ENCODE data around the gene SHISA9. TPM values are rescaled to one million over a fixed set of nuclear protein-coding genes. Genes with fewer than 3 reads are reported as not detected.

SHISA9 gene
- total and polyA plus RNA-seq, 2 of the 4 experiments (the other 2 are of a cell fraction), result under 0.01 TPM; not detected in 1

- H3K27ac ChIP-seq (ENCODE audit: insufficient read depth, low read length), result no peak overlapping the region
- no peak overlapping the region for H4K8ac ChIP-seq (ENCODE audit: low read depth in 2 of 2, low read length in 2 of 2)
- no peaks in the 10 kb centered on the region for H3K27me3 ChIP-seq (ENCODE audit: control insufficient read depth, insufficient read depth, low read length)
- CTCF ChIA-PET, result no interaction called here
- H3K4me1 ChIP-seq (ENCODE audit: control insufficient read depth, insufficient read depth, low read length), result no peaks in the 10 kb centered on the region
- H3K9ac ChIP-seq (ENCODE audit: low read depth, low read length), result no peak overlapping the region
- TF ChIP-seq MAFK (IDR thresholded peaks at IDR 0.05; ENCODE audit: low read depth, low read length) (no peak), SMC3 (IDR thresholded peaks at IDR 0.05; ENCODE audit: low read depth, low read length) (no peak), CEBPB (IDR thresholded peaks at IDR 0.05; ENCODE audit: low read depth, low read length) (no peak), FOS (IDR thresholded peaks at IDR 0.05; ENCODE audit: low read depth, low read length) (no peak), MAZ (IDR thresholded peaks at IDR 0.05; ENCODE audit: borderline replicate concordance, low read depth, low read length) (no peak), RAD21 (IDR thresholded peaks at IDR 0.05; ENCODE audit: low read length) (no peak), USF2 (IDR thresholded peaks at IDR 0.05; ENCODE audit: low read depth, low read length) (no peak), RCOR1 (IDR thresholded peaks at IDR 0.05; ENCODE audit: insufficient replicate concordance, low read length) (no peak), BHLHE40 (IDR thresholded peaks at IDR 0.05; ENCODE audit: low read depth, low read length) (no peak), MXI1 (IDR thresholded peaks at IDR 0.05; ENCODE audit: borderline replicate concordance, low read depth, low read length) (no peak)
- TF ChIP-seq, protein P1, sequence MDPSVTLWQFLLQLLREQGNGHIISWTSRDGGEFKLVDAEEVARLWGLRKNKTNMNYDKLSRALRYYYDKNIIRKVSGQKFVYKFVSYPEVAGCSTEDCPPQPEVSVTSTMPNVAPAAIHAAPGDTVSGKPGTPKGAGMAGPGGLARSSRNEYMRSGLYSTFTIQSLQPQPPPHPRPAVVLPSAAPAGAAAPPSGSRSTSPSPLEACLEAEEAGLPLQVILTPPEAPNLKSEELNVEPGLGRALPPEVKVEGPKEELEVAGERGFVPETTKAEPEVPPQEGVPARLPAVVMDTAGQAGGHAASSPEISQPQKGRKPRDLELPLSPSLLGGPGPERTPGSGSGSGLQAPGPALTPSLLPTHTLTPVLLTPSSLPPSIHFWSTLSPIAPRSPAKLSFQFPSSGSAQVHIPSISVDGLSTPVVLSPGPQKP (IDR thresholded peaks at IDR 0.05; ENCODE audit: borderline replicate concordance, low read depth, low read length), result no peak
- dilution Hi-C loops (cut with HindIII; ENCODE audit: low sequenced_read_pairs, unreplicated experiment), result no loop called here
- intact Hi-C loops (cut with micrococcal nuclease), result no loop called here
- no peak overlapping the region for H2AK9ac ChIP-seq (replicated peaks; ENCODE audit: low read depth, low read length, poor library complexity)
- DNase-seq (no peak), ATAC-seq (ENCODE audit: low read depth) (no peak)
- H2BK15ac ChIP-seq (ENCODE audit: low read depth, low read length), result no peak overlapping the region
- no TSS peak for BruUV-seq (replicated peaks)
- H2BK20ac ChIP-seq (ENCODE audit: low read depth, low read length), result no peak overlapping the region
- H3K18ac ChIP-seq (ENCODE audit: low read depth, low read length), result no peak overlapping the region
- H2BK5ac ChIP-seq (ENCODE audit: low read depth, low read length, poor library complexity, severe bottlenecking), result no peak overlapping the region
- no peak overlapping the region for H3K4ac ChIP-seq (ENCODE audit: low read depth, low read length)
- no CpG with 5 or more reads among the region's 5 CpGs for WGBS, 2 experiments (ENCODE audit: extremely low coverage in 2 of 2, insufficient read length in 1 of 2)
- peaks cover 19% of the 10 kb centered on the region for H3K9me3 ChIP-seq (ENCODE audit: control insufficient read depth, insufficient read depth, low read length)
- in situ Hi-C loops (cut with MboI; ENCODE audit: low sequenced_read_pairs), result no loop called here
- no peaks in the 10 kb centered on the region for H3K36me3 ChIP-seq (ENCODE audit: control insufficient read depth, insufficient read depth, low read length)
- no peak overlapping the region for H3K23ac ChIP-seq (ENCODE audit: low read depth, low read length)
- no peak overlapping the region for H3K14ac ChIP-seq (replicated peaks; ENCODE audit: low read depth, low read length)
- no peak overlapping the region for H2AFZ ChIP-seq (replicated peaks; ENCODE audit: low read length, poor library complexity)
- H3K9me1 ChIP-seq (ENCODE audit: insufficient read depth, low read length), result no peaks in the 10 kb centered on the region
- H3K4me3 ChIP-seq (ENCODE audit: insufficient read depth, low read depth, low read length), result no peak overlapping the region
- H2AK5ac ChIP-seq (ENCODE audit: low read depth, low read length), result no peak overlapping the region
- H3K56ac ChIP-seq (ENCODE audit: extremely low read depth, insufficient read depth, low read length), result no peak overlapping the region
- no peak overlapping the region for H2BK120ac ChIP-seq (ENCODE audit: low read depth, low read length)
- H3K79me1 ChIP-seq (ENCODE audit: low read depth in 1 of 2, low read length in 2 of 2), result no peaks in the 10 kb centered on the region
- no peak overlapping the region for H4K5ac ChIP-seq (ENCODE audit: low read depth, low read length)
- H3K4me2 ChIP-seq (ENCODE audit: low read depth, low read length), result no peak overlapping the region
- H4K20me1 ChIP-seq (ENCODE audit: insufficient read depth, low read length), result no peaks in the 10 kb centered on the region
- POLR2A ChIA-PET (ENCODE audit: unreplicated experiment), result no interaction called here
- no peak overlapping the region for H4K91ac ChIP-seq (ENCODE audit: insufficient read depth, low read depth, low read length)
These were observed 182.3 kb downstream of the SHISA9 start for GRCh38 chr16:13083681-13084080.
